Measurements from ENCODE around the gene ZNF398. TPM values are rescaled to one million over a fixed set of nuclear protein-coding genes. Genes with fewer than 3 reads are reported as not detected.
"Not testable (repeated sequence)": the region's sequence is repeated elsewhere in the genome, so short reads cannot be mapped to it uniquely, and the experiment has no call there.

ZNF398 gene
- total and polyA plus RNA-seq, 7 donors, result 2.4 to 19.7 (median 13.0) TPM

GRCh38 chr7:149136118-149136517, 11.1 kb upstream of the ZNF398 start:
- no peak overlapping the region for H3K4me3 ChIP-seq
- no peak overlapping the region for H3K27ac ChIP-seq
- no peak for DNase-seq
- no peaks in the 10 kb centered on the region for H3K27me3 ChIP-seq
- no peak for TF ChIP-seq POLR2A (IDR thresholded peaks at IDR 0.05)
- no peaks in the 10 kb centered on the region for H3K9me3 ChIP-seq
- intact Hi-C loops (cut with DNase I), result no loop called here
- 93 to 97% methylated on average over 9 of the region's 9 CpGs for WGBS, 2 donors
- H3K36me3 ChIP-seq, result peaks cover 0 to 6% (median 2%) of the 10 kb centered on the region in 4 donors
- H3K4me1 ChIP-seq, result no peaks in the 10 kb centered on the region

GRCh38 chr7:149140831-149141230, 6.4 kb upstream of the ZNF398 start:
- DNase-seq, result no peak
- Histone ChIP-seq H3K27me3 (no peaks in the 10 kb centered on the region), H3K36me3 (no peaks in the 10 kb centered on the region), H3K27ac (no peak overlapping the region), H3K4me3 (no peak overlapping the region), H3K4me1 (no peaks in the 10 kb centered on the region), H3K9me3 (no peaks in the 10 kb centered on the region)
- whole genome bisulfite sequencing, 2 donors, result 82 to 85% methylated on average over 3 of the region's 3 CpGs
- intact Hi-C loops (cut with DNase I), result no loop called here
- TF ChIP-seq POLR2A (IDR thresholded peaks at IDR 0.05), result no peak
- TF ChIP-seq CTCF (IDR thresholded peaks at IDR 0.05), result no peak
- TF ChIP-seq EP300 (IDR thresholded peaks at IDR 0.05), result no peak
- TF ChIP-seq POLR2AphosphoS5 (IDR thresholded peaks at IDR 0.05), result no peak

GRCh38 chr7:149141893-149142292, 5.4 kb upstream of the ZNF398 start:
- 87 to 94% methylated on average over 4 of the region's 4 CpGs for WGBS, 2 donors

GRCh38 chr7:149144436-149144922, 2.8 kb upstream of the ZNF398 start:
- H3K27ac ChIP-seq; H3K4me3 ChIP-seq; H3K27me3 ChIP-seq; H3K9me3 ChIP-seq; DNase-seq; H3K36me3 ChIP-seq; intact Hi-C loops (cut with DNase I): not testable (repeated sequence)
- H3K4me1 ChIP-seq, result peaks cover 0 to 20% (median 18%) of the 10 kb centered on the region in 4 donors
- 66 to 81% methylated on average over 14 of the region's 14 CpGs for WGBS, 2 donors

More at GRCh38 chr7:149141893-149142292, 5.4 kb upstream of the ZNF398 start:
- H3K4me3 ChIP-seq, result no peak overlapping the region
- H3K9me3 ChIP-seq, result no peaks in the 10 kb centered on the region
- intact Hi-C loops (cut with DNase I), result no loop called here
- TF ChIP-seq CTCF (IDR thresholded peaks at IDR 0.05), result no peak
- no peak for TF ChIP-seq EP300 (IDR thresholded peaks at IDR 0.05)
- TF ChIP-seq POLR2AphosphoS5 (IDR thresholded peaks at IDR 0.05), result no peak
- no peak overlapping the region for H3K27ac ChIP-seq
- H3K27me3 ChIP-seq, result no peaks in the 10 kb centered on the region
- no peaks in the 10 kb centered on the region for H3K36me3 ChIP-seq
- H3K4me1 ChIP-seq, result peaks cover 0 to 6% (median 4%) of the 10 kb centered on the region in 4 donors
- no peak for DNase-seq

- no peak for DNase-seq
- TF ChIP-seq POLR2A (IDR thresholded peaks at IDR 0.05) (no peak), EP300 (IDR thresholded peaks at IDR 0.05) (no peak), POLR2AphosphoS5 (IDR thresholded peaks at IDR 0.05) (no peak), CTCF (IDR thresholded peaks at IDR 0.05) (no peak)
- H3K9me3 ChIP-seq, result no peaks in the 10 kb centered on the region
- intact Hi-C loops (cut with DNase I), result loop anchor here (5.0 kb wide), 3 partner anchors 52 to 1262 kb away; partner anchors contain the start of genes EZH2 and ZNF282
- peaks cover 0 to 26% (median 21%) of the 10 kb centered on the region in 4 donors for H3K4me1 ChIP-seq
- H3K4me3 ChIP-seq, result no peak overlapping the region
- H3K27ac ChIP-seq, result no peak overlapping the region
- 67 to 81% methylated on average over 8 of the region's 8 CpGs for WGBS, 2 donors
- no peaks in the 10 kb centered on the region for H3K27me3 ChIP-seq
- no peaks in the 10 kb centered on the region for H3K36me3 ChIP-seq
Observed at GRCh38 chr7:149145031-149145845, 2.0 kb upstream of the ZNF398 start.

All from sigmoid colon (tissue), 7 donors.